HS-27A (cell line): ENCODE data around the gene ADAMTS2.

Experiments
- DNase-seq: peaks from one replicate; pipeline ENCODE4 v3.0.0-alpha.2; 2012; ENCODE audit warnings: low read depth, missing footprints

Gene ADAMTS2

DNA sequence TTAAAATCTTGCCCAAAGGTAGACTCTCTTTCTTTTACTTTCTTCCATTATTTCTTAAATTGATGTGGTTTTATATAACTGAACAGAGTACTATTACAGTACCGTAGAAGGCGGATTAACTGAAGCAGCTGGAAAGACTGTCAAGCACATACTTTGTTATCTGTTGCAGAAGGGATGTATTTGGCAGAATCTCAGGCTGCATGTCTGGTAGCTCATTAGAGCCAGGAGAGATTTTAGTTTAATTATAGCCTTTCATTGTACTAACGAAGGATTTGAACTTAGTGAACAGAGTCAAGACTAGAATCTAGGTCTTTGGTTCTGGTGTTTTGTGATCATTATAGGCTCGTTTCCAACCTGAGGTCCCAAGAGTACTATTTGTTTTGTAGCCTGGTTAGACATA is 264.5 kb downstream of the ADAMTS2 start:
- DNase-seq: no peak

DNA sequence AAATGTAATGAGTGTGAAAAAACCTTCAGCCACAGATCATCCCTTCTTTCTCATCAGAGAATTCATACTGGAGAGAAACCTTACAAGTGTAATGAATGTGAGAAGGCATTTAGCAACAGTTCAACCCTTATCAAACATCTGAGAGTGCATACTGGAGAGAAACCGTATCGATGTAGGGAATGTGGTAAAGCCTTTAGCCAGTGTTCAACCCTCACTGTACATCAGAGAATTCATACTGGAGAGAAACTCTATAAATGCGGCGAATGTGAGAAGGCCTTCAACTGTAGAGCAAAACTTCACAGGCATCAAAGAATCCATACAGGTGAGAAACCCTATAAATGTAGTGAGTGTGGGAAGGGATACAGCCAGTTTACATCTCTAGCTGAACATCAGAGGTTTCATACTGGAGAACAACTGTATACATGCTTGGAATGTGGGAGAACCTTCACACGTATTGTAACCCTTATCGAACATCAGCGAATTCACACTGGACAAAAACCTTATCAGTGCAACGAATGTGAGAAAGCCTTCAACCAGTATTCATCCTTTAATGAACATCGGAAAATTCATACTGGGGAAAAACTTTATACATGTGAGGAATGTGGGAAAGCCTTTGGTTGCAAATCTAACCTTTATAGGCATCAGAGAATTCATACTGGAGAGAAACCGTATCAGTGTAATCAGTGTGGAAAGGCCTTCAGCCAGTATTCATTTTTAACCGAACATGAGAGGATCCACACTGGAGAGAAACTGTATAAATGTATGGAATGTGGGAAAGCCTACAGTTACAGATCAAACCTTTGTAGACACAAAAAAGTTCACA is 265.9 kb downstream of the ADAMTS2 start:
- DNase-seq: no peak

DNA sequence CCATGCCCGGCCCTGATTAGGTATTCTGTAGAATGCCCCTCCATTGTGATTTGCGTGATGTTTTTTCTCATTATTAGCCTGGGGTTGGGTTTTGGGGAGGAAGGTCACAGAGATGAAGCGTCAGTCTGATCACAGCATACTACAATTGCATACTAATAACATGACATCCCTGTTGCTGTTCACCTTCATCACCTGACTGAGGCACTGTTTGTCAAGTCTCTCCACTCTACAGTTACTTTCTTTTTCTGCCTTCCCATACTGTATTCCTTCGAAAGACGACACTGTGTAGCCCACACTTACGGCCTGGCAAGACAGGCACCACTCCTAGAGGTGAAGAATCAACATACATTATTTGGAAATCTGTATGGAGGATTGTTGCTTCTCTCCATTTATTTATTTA is 279.6 kb downstream of the ADAMTS2 start:
- DNase-seq: no peak

DNA sequence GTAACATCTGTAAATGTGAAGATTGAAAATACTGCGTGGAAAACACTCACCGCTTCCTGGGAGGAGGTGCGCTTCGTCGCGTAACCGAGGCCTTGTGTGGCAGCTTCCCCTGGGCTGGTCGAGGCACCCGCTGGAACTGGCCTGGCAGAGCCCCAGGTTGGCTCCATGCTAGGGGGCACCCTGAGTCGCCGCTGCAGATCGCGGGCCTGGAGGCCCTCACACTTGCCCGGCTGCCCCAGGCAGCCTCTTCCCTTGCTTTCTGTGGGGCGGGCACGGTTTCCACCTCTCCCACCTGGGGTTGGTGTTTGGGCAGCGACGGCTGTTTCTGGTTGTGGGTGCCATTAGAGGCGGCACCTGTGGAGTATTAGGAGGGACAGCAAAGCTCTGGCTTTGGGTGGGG is 284.2 kb downstream of the ADAMTS2 start:
- no peak for DNase-seq
